ENCODE measurements around the gene CEP164. TPM values are rescaled to one million over a fixed set of nuclear protein-coding genes. Genes with fewer than 3 reads are reported as not detected.

The CEP164 gene
- total RNA-seq, 1 experiment from 2014 or later = 21.0 TPM

DNA sequence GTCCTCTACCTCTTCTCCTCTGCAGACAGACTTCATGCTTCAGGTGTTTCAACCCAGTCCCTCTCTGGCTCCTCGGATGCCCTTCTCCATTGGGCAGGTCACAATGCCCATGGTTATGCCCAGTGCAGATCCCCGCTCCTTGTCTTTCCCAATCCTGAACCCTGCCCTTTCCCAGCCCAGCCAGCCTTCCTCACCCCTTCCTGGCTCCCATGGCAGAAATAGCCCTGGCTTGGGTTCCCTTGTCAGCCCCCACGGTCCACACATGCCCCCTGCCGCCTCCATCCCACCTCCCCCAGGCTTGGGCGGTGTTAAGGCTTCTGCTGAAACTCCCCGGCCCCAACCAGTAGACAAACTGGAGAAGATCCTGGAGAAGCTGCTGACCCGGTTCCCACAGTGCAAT lies 45.8 kb upstream of the CEP164 start (continued):
- TF ChIP-seq, protein P1, sequence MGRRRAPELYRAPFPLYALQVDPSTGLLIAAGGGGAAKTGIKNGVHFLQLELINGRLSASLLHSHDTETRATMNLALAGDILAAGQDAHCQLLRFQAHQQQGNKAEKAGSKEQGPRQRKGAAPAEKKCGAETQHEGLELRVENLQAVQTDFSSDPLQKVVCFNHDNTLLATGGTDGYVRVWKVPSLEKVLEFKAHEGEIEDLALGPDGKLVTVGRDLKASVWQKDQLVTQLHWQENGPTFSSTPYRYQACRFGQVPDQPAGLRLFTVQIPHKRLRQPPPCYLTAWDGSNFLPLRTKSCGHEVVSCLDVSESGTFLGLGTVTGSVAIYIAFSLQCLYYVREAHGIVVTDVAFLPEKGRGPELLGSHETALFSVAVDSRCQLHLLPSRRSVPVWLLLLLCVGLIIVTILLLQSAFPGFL (CRISPR knock-in tag; IDR thresholded peaks at IDR 0.05; ENCODE audit: borderline replicate concordance) = no peak
- TF ChIP-seq, protein P2, sequence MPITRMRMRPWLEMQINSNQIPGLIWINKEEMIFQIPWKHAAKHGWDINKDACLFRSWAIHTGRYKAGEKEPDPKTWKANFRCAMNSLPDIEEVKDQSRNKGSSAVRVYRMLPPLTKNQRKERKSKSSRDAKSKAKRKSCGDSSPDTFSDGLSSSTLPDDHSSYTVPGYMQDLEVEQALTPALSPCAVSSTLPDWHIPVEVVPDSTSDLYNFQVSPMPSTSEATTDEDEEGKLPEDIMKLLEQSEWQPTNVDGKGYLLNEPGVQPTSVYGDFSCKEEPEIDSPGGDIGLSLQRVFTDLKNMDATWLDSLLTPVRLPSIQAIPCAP (CRISPR knock-in tag; IDR thresholded peaks at IDR 0.05) = no peak
- TF ChIP-seq, protein P3, sequence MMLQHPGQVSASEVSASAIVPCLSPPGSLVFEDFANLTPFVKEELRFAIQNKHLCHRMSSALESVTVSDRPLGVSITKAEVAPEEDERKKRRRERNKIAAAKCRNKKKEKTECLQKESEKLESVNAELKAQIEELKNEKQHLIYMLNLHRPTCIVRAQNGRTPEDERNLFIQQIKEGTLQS (CRISPR knock-in tag; conservative IDR thresholded peaks at IDR 0.05) = no peak
- TF ChIP-seq, protein P4, sequence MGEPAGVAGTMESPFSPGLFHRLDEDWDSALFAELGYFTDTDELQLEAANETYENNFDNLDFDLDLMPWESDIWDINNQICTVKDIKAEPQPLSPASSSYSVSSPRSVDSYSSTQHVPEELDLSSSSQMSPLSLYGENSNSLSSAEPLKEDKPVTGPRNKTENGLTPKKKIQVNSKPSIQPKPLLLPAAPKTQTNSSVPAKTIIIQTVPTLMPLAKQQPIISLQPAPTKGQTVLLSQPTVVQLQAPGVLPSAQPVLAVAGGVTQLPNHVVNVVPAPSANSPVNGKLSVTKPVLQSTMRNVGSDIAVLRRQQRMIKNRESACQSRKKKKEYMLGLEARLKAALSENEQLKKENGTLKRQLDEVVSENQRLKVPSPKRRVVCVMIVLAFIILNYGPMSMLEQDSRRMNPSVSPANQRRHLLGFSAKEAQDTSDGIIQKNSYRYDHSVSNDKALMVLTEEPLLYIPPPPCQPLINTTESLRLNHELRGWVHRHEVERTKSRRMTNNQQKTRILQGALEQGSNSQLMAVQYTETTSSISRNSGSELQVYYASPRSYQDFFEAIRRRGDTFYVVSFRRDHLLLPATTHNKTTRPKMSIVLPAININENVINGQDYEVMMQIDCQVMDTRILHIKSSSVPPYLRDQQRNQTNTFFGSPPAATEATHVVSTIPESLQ (CRISPR knock-in tag; IDR thresholded peaks at IDR 0.05) = no peak
- TF ChIP-seq ZNF416 (CRISPR knock-in tag; IDR thresholded peaks at IDR 0.05) = no peak

DNA sequence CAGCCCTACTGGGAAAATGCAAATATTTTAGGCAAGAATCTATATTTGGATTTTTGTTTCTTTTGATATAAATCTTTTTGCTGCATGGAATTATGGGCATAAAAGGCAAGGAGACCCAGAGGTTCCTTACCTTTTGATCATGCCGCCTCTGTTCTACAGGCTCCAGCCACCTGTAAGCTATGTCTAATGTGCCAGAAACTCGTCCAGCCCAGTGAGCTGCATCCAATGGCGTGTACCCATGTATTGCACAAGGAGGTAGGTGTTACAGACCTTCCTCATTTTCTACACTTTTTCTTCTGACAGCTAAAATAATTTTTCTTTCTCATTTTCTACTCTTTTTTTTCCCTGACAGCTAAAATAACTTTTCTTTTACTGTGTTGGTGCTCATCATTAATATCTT lies 44.7 kb upstream of the CEP164 start:
- Mint-ChIP-seq H3K27ac (no peak overlapping the region), H3K27me3 (ENCODE audit: low read depth) (no peaks in the 10 kb centered on the region), H3K4me1 (no peaks in the 10 kb centered on the region), H3K9me3 (no peaks in the 10 kb centered on the region), H3K36me3 (peaks cover 55% of the 10 kb centered on the region), H3K4me3 (no peak overlapping the region)
- CTCF ChIA-PET = no interaction called here
- ATAC-seq = no peak
- POLR2A ChIA-PET = no interaction called here
- TF ChIP-seq, protein P5, sequence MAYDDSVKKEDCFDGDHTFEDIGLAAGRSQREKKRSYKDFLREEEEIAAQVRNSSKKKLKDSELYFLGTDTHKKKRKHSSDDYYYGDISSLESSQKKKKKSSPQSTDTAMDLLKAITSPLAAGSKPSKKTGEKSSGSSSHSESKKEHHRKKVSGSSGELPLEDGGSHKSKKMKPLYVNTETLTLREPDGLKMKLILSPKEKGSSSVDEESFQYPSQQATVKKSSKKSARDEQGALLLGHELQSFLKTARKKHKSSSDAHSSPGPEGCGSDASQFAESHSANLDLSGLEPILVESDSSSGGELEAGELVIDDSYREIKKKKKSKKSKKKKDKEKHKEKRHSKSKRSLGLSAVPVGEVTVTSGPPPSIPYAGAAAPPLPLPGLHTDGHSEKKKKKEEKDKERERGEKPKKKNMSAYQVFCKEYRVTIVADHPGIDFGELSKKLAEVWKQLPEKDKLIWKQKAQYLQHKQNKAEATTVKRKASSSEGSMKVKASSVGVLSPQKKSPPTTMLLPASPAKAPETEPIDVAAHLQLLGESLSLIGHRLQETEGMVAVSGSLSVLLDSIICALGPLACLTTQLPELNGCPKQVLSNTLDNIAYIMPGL (CRISPR knock-in tag; IDR thresholded peaks at IDR 0.05) = no peak
- TF ChIP-seq RELA (CRISPR knock-in tag; IDR thresholded peaks at IDR 0.05; ENCODE audit: borderline replicate concordance) = no peak
- TF ChIP-seq NR3C1 (CRISPR knock-in tag; conservative IDR thresholded peaks at IDR 0.05; ENCODE audit: low read depth) = no peak
- no peak for TF ChIP-seq TCF7 (CRISPR knock-in tag; IDR thresholded peaks at IDR 0.05; ENCODE audit: low read depth)
- TF ChIP-seq, protein P6, sequence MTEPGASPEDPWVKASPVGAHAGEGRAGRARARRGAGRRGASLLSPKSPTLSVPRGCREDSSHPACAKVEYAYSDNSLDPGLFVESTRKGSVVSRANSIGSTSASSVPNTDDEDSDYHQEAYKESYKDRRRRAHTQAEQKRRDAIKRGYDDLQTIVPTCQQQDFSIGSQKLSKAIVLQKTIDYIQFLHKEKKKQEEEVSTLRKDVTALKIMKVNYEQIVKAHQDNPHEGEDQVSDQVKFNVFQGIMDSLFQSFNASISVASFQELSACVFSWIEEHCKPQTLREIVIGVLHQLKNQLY (CRISPR knock-in tag; IDR thresholded peaks at IDR 0.05) = no peak
- no peak for TF ChIP-seq ZNF232 (CRISPR knock-in tag; IDR thresholded peaks at IDR 0.05)
- no peak for TF ChIP-seq GTF2I (CRISPR knock-in tag; conservative IDR thresholded peaks at IDR 0.05)
- TF ChIP-seq, protein P7, sequence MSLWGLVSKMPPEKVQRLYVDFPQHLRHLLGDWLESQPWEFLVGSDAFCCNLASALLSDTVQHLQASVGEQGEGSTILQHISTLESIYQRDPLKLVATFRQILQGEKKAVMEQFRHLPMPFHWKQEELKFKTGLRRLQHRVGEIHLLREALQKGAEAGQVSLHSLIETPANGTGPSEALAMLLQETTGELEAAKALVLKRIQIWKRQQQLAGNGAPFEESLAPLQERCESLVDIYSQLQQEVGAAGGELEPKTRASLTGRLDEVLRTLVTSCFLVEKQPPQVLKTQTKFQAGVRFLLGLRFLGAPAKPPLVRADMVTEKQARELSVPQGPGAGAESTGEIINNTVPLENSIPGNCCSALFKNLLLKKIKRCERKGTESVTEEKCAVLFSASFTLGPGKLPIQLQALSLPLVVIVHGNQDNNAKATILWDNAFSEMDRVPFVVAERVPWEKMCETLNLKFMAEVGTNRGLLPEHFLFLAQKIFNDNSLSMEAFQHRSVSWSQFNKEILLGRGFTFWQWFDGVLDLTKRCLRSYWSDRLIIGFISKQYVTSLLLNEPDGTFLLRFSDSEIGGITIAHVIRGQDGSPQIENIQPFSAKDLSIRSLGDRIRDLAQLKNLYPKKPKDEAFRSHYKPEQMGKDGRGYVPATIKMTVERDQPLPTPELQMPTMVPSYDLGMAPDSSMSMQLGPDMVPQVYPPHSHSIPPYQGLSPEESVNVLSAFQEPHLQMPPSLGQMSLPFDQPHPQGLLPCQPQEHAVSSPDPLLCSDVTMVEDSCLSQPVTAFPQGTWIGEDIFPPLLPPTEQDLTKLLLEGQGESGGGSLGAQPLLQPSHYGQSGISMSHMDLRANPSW (CRISPR knock-in tag; conservative IDR thresholded peaks at IDR 0.05; ENCODE audit: low read depth) = no peak
- TF ChIP-seq IRF2 (CRISPR knock-in tag; IDR thresholded peaks at IDR 0.05; ENCODE audit: borderline replicate concordance, low read depth) = no peak
- DNase-seq (ENCODE audit: low spot score) = no peak

DNA sequence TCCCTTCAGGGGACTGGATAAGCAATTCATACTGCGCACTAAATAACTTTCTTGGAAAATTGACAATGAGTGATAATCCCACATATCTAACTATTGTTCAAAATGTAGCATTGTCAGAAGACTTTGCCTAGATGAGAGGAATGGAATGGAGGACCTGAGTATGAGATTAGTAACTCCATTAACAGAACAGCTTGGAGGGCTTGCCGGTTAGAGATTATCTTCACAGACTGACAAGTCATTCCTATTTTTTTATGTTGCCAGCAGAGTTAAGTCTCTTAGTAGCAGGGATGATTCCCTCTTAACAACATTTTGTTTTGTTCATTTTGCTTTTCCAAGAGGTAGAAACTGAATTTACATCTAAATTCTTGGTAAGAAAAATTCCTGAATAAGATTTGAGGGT lies 43.6 kb upstream of the CEP164 start:
- no peaks in the 10 kb centered on the region for H3K4me1 Mint-ChIP-seq
- CTCF ChIA-PET = no interaction called here
- H3K36me3 Mint-ChIP-seq = peaks cover 60% of the 10 kb centered on the region
- POLR2A ChIA-PET = no interaction called here
- H3K27me3 Mint-ChIP-seq (ENCODE audit: low read depth) = no peaks in the 10 kb centered on the region
- DNase-seq (ENCODE audit: low spot score) = no peak
- H3K4me3 Mint-ChIP-seq = no peak overlapping the region
- no peak for ATAC-seq
- no peaks in the 10 kb centered on the region for H3K9me3 Mint-ChIP-seq
- TF ChIP-seq GABPB1 (CRISPR knock-in tag; IDR thresholded peaks at IDR 0.05) (no peak), ATF1 (CRISPR knock-in tag; IDR thresholded peaks at IDR 0.05) (no peak), SMAD3 (CRISPR knock-in tag; IDR thresholded peaks at IDR 0.05; ENCODE audit: borderline replicate concordance) (no peak), ZNF671 (CRISPR knock-in tag; IDR thresholded peaks at IDR 0.05) (no peak), SOX15 (CRISPR knock-in tag; IDR thresholded peaks at IDR 0.05) (no peak), TEAD4 (CRISPR knock-in tag; IDR thresholded peaks at IDR 0.05) (no peak), MXD4 (CRISPR knock-in tag; IDR thresholded peaks at IDR 0.05; ENCODE audit: borderline replicate concordance) (no peak), SP1 (CRISPR knock-in tag; conservative IDR thresholded peaks at IDR 0.05) (no peak)
- TF ChIP-seq, protein P8, sequence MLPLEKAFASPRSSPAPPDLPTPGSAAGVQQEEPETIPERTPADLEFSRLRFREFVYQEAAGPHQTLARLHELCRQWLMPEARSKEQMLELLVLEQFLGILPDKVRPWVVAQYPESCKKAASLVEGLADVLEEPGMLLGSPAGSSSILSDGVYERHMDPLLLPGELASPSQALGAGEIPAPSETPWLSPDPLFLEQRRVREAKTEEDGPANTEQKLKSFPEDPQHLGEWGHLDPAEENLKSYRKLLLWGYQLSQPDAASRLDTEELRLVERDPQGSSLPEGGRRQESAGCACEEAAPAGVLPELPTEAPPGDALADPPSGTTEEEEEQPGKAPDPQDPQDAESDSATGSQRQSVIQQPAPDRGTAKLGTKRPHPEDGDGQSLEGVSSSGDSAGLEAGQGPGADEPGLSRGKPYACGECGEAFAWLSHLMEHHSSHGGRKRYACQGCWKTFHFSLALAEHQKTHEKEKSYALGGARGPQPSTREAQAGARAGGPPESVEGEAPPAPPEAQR (CRISPR knock-in tag; IDR thresholded peaks at IDR 0.05) = no peak
- TF ChIP-seq, protein P9, sequence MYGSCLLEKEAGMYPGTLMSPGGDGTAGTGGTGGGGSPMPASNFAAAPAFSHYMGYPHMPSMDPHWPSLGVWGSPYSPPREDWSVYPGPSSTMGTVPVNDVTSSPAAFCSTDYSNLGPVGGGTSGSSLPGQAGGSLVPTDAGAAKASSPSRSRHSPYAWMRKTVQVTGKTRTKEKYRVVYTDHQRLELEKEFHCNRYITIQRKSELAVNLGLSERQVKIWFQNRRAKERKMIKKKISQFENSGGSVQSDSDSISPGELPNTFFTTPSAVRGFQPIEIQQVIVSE (CRISPR knock-in tag; IDR thresholded peaks at IDR 0.05; ENCODE audit: borderline replicate concordance) = no peak
- no peak overlapping the region for H3K27ac Mint-ChIP-seq
